ENCODE results near the gene RNU6-8.

Gene RNU6-8

GRCh38 chr14:32202998-32203882 lies at the start of gene RNU6-8:
TSS of gene RNU6-8 (minus strand) at chr14:32203269.
- DNase-seq (ENCODE audit: low spot score), result peak; percentile 90

DNA sequence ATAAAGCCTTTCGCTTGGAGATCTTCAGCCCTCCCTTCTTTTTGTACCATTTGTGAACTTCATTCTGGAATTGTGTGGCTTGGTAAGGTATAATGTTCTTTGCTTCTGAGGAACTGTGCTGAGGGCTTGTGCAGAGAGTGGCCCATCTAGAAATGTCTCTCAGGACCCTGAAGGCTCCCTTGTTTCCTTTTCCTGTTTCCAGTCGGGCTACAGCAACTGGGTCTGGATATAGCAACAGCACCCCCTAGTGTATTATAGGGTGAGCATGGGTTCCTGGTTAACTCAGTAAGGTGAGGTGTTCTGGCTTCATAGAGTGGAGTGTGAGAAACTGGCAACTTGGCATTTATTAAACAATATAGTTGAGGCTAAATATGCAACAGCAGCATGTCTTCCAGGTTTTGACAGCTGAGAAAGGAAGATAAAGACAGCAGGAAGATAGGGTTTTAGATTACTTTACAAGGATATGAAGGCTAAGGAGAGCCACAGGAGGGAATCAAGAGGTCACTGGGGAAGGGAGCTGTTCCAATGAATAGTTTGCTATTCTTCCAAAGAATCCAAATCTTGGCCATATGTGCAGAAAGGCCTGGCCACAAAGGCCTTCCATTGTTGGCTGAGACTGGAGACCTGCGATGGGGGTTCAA lies 49.1 kb upstream of the RNU6-8 start:
- DNase-seq (ENCODE audit: low spot score), result peak; percentile 75

DNA sequence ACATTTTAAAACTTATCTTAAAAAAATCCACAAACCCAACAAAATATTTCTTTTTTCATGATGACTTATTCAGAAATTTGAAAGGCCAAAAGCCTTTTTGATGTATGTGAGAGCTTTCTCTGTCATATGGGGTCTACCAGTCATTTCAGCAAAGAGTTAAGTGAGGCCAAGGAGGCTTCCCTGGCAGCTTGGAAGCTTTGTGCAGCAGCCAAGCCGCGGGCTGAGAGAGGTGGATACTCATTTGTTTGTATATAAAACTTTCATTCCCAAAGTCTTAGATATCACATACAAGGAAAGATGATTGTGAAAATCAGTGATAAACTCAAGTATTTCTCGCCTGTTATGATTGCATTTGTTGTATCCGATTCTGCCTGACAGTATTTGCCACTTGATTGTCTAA lies 48.5 kb upstream of the RNU6-8 start:
- DNase-seq (ENCODE audit: low spot score), result no peak

DNA sequence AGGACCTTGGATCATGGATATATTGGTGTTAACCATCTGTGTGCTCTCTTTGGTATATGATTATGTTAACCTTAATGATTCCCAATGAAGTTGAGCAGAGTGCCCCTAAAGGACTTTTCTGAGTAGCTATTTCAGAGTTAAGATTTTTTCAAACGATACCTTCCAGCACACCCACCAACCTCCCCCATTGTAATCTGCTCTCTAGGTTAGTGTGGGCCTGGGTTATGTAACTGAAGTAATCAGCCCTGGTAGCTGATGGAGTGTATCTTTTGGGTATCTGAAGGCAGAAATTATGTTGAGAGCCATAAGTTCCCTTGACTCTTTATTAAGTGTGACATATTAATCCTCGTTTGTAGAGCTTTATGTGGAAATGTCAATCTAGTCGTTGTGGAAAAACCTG lies 47.6 kb upstream of the RNU6-8 start:
- DNase-seq (ENCODE audit: low spot score), result no peak

GRCh38 chr14:32249780-32250179 lies 46.7 kb upstream of the RNU6-8 start:
- DNase-seq (ENCODE audit: low spot score), result no peak

GRCh38 chr14:32249371-32249770 lies 46.3 kb upstream of the RNU6-8 start:
- no peak for DNase-seq (ENCODE audit: low spot score)

DNA sequence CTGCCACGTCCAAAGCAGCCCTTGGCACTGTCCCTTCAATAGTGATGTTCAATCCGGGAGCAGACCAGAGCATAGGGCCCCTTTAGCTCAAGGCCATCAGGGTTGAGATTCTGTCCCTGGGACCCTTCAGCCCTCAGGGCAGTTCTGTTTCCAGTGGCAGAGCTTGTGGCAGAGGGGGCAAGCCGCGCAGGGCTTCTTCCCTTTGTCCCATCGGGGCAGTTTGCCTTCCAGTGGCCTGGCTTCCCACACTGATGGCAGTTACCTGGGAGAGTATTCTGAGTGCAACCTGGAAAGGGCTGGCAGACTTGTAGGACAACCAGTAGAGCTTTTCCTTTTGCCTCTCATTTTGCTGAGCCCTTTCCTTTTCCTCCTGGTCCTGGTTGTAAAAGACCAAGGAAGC lies 43.7 kb upstream of the RNU6-8 start:
- no peak for DNase-seq (ENCODE audit: low spot score)

DNA sequence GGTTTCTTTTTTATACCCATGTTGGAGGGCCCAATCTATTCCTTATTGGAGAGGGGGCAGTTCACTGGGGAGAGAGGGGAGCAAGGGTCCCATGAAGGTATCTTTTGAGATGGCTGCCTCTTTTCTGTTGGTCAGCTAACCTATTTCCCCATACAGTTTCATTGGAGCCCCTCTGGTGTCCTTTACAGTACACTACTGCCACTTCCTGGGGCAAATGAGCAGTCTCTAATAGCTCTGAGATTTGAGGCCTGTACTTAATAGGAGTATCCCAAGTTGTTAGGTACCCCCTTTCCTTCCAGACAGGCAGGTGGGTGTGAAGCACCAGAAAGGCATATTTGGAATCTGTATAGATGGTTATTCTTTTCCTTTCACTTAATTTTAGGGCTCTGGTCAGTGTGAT lies 41.3 kb upstream of the RNU6-8 start:
- DNase-seq (ENCODE audit: low spot score), result no peak

- DNase-seq (ENCODE audit: low spot score), result no peak
These were observed 30.2 kb upstream of the RNU6-8 start for GRCh38 chr14:32233260-32233659.

DNA sequence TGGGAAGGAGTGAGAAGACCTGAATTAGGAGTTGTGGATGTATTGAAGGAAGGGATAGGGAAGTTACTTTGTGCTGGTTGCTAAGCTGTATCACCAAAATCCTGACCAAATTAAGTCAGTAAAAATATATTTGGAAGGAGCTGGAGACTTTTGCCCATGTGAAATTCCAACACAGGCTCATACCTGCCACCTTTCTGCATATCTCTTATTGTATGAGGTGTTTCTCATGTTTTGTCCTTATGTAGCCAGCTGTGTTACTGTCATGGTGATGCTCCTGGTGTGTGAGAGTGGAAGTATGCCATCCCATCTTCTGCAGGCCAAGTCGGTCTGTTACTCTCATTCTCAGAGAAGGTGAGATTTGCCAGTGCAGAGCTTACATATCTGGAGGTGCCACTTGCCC lies 29.4 kb upstream of the RNU6-8 start:
- DNase-seq (ENCODE audit: low spot score), result no peak

DNA sequence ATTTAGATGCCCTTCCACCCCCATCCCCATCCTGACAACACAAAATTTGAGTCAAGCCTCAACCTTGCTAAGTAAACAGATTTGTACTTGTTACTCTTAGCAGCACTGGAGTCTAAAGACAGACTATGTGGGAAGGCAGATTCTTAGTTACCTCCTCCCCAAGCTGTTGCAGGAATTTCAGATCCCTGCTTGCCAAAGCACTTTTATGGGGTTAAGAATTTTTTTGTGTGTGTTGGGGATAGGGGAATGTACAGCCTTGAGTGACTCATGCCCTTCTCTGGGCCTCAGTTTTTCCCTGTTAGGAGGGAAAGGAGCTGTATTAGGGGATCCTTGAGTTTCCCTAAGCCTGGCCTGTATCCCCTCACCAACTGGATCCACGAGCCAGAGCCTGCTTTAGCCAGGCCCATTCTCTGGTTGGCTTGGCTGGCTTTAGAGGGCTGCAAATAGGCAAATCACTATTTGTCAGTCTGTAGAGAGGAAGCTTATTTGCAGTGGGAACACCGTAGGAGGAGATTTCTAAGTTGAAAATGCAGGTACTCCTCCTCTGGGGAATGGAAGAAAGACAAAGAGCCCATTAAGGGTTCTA lies 27.7 kb upstream of the RNU6-8 start:
- peak; percentile 81 for DNase-seq (ENCODE audit: low spot score)

GRCh38 chr14:32230181-32230580 lies 27.1 kb upstream of the RNU6-8 start:
- DNase-seq (ENCODE audit: low spot score), result peak; percentile 31

DNA sequence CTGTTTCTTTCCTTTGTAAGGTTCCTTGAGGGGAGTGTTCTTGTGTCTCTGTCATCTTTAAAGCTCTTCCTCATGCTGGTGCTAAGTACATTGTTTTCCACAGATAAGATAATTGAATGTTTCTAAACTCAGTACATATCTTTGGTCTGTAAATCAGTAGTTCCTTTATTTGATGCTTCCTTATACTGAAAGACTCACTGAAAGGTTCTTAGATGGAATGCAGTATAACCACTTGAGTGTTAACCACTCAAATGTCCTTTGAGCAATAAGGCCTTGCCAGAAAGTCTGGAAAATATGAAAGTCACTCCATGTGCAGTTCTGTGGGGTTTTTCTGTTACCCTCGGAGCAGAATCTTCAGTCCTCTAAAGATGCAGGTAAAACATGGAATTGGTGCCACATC lies 23.0 kb upstream of the RNU6-8 start:
- DNase-seq (ENCODE audit: low spot score), result no peak

DNA sequence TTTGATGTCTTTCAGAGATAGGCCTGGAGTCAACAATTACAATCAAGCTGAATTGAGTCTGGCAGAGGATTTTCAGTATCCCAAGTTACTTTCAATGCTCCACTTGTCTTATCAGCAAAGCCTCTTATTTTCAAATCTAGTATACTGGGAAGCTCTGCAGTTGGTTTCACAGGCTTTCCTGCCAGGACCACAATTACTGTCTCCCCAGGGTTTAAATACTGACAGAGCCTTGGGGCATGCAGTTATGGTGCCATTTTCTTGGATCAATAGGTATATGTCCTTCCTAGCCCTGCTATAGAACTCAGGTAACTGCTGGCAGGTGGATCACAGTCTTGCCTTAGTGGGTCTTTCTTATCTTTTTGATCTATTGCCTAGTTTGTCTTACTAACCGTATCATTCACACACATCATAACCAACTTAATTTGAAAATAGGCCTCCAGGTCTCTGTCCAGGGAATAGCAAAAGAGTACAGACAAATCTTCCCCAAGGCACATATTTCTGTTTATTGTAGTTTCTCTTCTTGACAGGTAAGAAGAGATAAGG lies 22.4 kb upstream of the RNU6-8 start:
- no peak for DNase-seq (ENCODE audit: low spot score)

DNA sequence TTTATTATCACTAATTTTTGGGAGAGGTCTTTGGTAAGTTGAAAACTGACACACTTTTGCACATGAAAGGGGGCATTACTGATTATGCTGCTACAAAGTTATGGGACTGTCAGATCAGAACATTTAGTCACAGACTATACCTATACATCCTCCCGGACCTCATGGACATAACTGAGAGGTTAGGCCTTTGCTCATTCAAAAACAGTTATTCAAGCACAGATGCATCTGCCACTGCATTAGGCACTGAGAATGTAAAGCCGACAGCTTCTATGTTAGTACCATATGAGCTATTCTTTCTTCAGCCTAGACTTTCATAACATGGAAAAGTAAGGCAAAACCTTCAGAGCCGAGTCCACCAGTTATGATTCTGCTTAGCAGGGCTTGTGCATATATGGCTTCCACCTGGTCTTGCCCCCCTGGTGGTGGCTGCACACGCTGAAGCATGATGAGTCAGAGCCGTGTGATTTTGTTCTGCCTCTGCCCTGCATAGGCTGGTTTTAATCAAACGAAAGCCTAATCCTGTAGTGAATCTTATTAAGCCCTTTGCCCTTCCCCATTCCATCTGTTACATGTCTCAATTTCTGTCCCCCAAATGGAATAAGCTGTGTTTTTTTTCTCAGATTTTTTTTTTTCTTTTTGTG lies 21.8 kb upstream of the RNU6-8 start:
- peak; percentile 72 for DNase-seq (ENCODE audit: low spot score)

- DNase-seq (ENCODE audit: low spot score), result no peak
These were observed 14.2 kb upstream of the RNU6-8 start for GRCh38 chr14:32217301-32217700.

DNA sequence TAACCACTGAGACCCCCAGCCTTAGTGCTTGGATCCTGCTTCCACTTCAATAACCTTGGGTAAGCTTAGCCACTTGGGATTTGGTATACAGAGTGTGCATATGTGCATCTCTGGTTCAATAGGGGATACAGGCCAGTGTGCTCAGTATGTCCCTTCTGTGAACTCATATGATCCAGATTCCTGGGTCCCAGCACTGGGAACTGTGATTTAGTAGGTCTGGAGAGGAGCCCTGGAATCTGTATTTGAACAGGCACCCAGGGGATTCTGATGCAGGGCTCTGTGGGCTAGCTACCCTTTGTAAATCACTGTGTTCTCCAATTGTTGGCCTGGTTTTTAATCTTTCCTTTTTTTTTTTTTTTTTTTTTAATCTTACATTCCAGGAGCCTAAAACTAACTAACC lies 9.8 kb upstream of the RNU6-8 start:
- no peak for DNase-seq (ENCODE audit: low spot score)

GRCh38 chr14:32211068-32211404 lies 8.0 kb upstream of the RNU6-8 start:
- no peak for DNase-seq (ENCODE audit: low spot score)

GRCh38 chr14:32209471-32209870 lies 6.4 kb upstream of the RNU6-8 start:
- no peak for DNase-seq (ENCODE audit: low spot score)

DNA sequence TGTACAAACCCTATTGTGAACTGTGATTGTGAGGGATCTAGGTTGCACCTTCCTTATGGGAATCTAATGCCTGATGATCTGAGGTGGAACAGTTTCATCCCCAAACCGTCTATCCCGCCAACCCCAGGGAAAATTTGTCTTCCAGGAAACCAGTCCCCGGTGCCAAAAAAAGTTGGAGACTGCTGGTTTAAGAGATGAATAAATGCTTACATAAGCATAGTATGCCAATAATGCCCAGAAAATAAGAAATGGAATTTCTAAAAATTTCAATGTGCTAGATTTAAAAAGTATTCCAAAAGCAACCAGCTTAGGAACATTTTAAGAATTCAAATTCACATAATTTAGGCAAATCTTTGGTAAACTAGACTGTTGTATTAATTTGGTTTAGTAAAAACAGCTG lies 5.4 kb upstream of the RNU6-8 start:
- no peak for DNase-seq (ENCODE audit: low spot score)

DNA sequence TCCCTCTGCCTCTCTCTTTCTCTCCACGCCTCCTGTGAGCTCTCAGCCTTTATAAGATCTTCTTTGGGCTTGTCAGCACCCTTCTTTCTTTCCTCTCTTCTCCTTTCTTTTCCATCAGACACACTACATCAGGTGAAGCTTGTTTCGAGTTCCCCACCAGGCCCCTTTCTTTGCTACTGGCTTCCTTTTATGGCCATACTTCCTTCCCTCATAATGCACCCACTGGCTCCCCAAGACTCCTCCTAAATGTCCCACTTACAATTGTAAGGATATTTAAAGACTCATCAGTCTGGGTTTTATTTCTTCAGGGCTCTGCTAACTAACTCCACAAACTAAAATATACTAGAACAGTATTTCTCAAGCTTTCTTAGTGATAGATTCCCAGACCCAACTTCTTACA lies 3.5 kb upstream of the RNU6-8 start:
- DNase-seq (ENCODE audit: low spot score), result no peak

DNA sequence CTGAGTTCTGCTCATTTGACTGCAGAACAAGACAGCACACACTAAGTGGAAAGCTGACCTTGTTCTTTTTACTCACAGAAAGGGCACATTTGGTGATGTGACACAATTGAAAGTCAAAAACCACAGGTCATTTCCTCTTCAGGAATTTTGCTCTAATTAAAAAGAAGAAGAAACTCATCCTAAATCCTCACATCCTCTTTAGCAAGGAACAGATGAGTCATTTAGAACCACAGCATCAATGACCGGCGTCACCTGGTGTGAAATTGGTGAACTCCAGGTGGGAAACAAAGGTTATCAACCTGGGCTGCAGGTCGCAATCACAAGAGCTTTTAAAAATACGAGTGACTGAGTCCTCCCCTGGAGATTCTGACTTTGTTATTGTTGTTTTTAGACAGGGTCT lies 2.9 kb upstream of the RNU6-8 start:
- DNase-seq (ENCODE audit: low spot score), result no peak

- no peak for DNase-seq (ENCODE audit: low spot score)
These were observed 2.5 kb upstream of the RNU6-8 start for GRCh38 chr14:32205554-32205953.
